Thyroid gland (tissue), 4 donors: ENCODE results near the gene WDSUB1.

Experiments
- POLR2A ChIP-seq, 2 donors: fragments of 450-650 bp; IDR thresholded peaks; one replicate each; pipeline ENCODE4 v1.6.1; 2017; ENCODE audit warnings: antibody characterized with exemption in 2 of 2, mild to moderate bottlenecking in 2 of 2, moderate library complexity in 1 of 2
- TF ChIP-seq, protein P1 (sequence below), 6 experiments: fragments of 200-600 bp in 3 of 6; fragments of 450-650 bp in 3 of 6; sonication (generic) in 3 of 6; IDR thresholded peaks; one replicate each; pipeline ENCODE4 v1.5.1; 2016 to 2019; ENCODE audit warnings: antibody characterized with exemption in 6 of 6, mild to moderate bottlenecking in 2 of 6, inconsistent platforms in 1 of 6, moderate library complexity in 1 of 6

- TF ChIP-seq, protein P1, sequence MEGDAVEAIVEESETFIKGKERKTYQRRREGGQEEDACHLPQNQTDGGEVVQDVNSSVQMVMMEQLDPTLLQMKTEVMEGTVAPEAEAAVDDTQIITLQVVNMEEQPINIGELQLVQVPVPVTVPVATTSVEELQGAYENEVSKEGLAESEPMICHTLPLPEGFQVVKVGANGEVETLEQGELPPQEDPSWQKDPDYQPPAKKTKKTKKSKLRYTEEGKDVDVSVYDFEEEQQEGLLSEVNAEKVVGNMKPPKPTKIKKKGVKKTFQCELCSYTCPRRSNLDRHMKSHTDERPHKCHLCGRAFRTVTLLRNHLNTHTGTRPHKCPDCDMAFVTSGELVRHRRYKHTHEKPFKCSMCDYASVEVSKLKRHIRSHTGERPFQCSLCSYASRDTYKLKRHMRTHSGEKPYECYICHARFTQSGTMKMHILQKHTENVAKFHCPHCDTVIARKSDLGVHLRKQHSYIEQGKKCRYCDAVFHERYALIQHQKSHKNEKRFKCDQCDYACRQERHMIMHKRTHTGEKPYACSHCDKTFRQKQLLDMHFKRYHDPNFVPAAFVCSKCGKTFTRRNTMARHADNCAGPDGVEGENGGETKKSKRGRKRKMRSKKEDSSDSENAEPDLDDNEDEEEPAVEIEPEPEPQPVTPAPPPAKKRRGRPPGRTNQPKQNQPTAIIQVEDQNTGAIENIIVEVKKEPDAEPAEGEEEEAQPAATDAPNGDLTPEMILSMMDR (IDR thresholded peaks at IDR 0.05), result no peak
- TF ChIP-seq POLR2A (IDR thresholded peaks at IDR 0.05), result no peak
These were observed 67.0 kb downstream of the WDSUB1 start for GRCh38 chr2:159219394-159219998.
